Thyroid gland (tissue), 4 donors: ENCODE results near the gene ADCY5.

Experiments used
- CTCF ChIP-seq, 6 experiments: fragments of 200-600 bp in 3 of 6; fragments of 450-650 bp in 3 of 6; sonication (generic) in 3 of 6; IDR thresholded peaks; one replicate each; pipeline ENCODE4 v1.5.1; 2016 to 2019; ENCODE audit warnings: antibody characterized with exemption in 6 of 6, mild to moderate bottlenecking in 2 of 6, inconsistent platforms in 1 of 6, moderate library complexity in 1 of 6
- POLR2A ChIP-seq, 2 donors: fragments of 450-650 bp; IDR thresholded peaks; one replicate each; pipeline ENCODE4 v1.6.1; 2017; ENCODE audit warnings: antibody characterized with exemption in 2 of 2, mild to moderate bottlenecking in 2 of 2, moderate library complexity in 1 of 2

GRCh38 chr3:123444744-123445143 lies 4.1 kb downstream of the ADCY5 start:
- TF ChIP-seq POLR2A (IDR thresholded peaks at IDR 0.05) (no peak), CTCF (IDR thresholded peaks at IDR 0.05) (no peak)
